NCI-H2107 (cell line): ENCODE data around the gene BTC.
"Not testable (repeated sequence)": the region's sequence is repeated elsewhere in the genome, so short reads cannot be mapped to it uniquely, and the experiment has no call there.

Experiments used
- DNase-seq: peaks from one replicate; lab custom pipeline; 2025; lab: John Stamatoyannopoulos, UW

BTC gene

GRCh38 chr4:74757136-74757535 is 37.2 kb downstream of the BTC start:
- DNase-seq = no peak

GRCh38 chr4:74755486-74755885 is 38.8 kb downstream of the BTC start:
- DNase-seq = no peak

DNA sequence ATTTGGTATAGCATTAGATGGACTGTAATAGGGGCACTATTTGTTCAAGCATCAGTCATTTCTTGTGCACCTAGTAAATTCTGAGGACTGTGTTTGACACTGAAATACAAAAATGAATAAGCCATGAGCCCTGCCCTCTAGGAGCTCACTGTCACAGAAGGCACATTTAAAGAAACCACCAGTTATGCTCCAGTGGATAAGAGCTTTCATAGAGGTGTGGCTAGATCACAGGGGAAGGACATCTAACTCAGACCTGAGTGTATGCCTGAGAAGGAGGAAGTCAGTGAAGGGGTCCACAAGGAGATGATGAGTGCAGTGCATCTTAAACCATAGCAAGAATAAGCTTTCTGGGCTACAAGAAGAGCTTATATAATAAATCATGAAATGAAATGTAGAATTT is 40.1 kb downstream of the BTC start:
- DNase-seq = no peak

DNA sequence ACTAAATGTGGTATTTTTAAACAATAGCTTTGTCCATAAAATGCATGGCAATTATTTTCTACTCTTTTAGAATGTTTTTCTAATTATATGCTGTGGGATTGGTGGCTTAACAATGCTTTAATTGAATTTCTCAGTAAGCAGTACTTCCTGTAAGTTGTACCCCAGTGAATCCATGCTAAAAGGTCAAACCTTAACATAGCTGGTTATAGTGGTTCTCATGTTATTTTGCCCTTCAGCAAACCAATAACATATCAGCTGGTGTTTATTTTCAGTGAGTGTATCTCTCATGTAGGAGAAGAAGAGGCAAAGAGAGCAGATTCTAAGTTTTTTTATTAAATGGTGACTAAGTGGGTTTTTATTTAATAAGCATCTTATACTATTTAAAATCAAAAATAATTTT is 41.5 kb downstream of the BTC start:
- no peak for DNase-seq

GRCh38 chr4:74751856-74752255 is 42.5 kb downstream of the BTC start:
- no peak for DNase-seq

DNA sequence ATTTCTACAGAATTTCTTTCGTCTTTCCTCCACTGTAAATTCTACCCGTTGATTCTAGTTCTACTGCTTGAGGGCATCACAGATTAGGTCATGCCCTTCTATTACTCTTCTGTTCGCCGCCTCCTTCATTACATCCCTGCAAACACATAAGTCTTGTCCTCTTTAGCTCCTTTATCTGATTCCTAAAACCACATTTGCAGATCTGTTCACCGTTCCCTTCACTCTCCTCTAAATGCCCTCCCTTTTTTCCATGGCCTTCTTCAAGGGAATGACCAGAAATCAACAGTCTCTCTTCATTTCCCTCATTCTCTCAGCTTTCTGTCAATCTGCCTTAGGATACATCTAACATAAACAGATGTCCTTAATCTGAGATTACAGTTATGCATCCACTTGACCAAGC is 43.1 kb downstream of the BTC start:
- no peak for DNase-seq

DNA sequence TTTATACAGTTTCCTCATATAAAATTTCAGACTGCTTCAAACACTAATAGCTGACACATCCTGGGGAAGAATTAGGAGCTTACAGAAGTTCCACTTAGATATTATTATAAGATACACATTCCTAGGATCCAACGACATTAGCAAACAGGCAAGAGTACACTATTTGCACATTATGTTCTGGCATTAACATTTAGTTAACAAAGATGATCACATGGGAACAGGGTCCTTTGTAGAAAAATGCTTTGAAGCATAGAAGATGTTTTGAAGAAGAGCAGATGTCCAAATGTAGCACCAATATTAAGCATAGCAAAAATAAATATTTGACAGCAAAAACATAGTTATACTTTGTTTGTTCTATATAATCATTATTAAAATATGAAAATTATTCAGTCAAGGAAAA is 52.1 kb downstream of the BTC start:
- no peak for DNase-seq

- DNase-seq = no peak
Measured at GRCh38 chr4:74738464-74739143, 55.7 kb downstream of the BTC start.

DNA sequence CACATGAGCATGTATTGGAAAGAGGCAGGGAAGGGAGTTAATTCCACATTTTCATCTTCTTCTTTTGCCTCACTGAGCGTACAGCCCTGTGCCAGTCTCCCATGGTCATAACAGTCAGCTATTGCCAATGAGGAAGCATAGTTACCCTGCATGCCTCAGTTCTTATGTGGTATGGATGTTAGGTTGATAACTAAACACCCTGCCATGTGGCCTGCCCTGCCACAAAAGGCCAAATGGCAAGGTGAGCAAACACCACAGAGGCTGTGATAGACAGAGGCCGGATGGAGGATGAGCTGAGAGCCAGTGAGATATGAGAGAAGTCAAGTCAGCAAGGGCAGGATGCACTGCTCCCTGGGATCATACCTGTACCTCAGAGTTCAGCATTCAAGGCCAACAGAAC is 59.3 kb downstream of the BTC start:
- DNase-seq = no peak

DNA sequence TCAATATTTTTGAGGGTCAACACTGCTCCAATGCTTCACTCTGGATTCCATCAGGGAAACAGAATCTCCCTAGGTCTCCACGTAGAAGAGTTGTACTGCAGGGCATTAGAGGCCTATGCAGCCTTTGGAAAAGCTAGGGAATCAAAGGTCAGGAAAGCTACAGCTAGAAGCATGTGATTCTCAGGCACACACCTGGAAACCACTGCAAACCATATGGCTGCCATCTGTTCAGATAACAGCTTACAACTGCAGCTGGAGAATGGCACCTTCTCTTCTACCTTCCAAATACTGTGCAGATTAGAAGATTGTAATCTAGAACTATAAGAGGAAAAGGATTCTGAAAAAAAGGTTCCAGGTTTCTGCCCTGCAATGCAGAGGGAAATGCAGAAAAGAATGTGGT is 60.6 kb downstream of the BTC start:
- DNase-seq = no peak

- DNase-seq = no peak
Measured at GRCh38 chr4:74724979-74725378, 69.3 kb downstream of the BTC start.

DNA sequence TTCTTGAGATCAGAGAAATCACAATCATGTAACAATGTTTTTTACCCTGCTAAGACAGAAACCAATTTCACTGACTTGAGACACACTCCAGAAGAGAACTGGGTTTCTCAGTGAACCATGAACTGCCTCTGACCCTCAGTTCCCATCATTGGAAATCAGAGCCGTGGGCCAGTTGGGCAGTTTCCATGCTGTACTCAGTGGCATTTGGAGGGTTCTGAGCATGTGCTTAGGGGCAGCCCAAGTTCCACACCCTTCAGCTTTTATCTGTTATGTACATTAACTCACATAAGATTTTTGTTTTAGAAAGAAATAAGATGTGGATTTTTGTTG is 77.9 kb downstream of the BTC start:
- no peak for DNase-seq

DNA sequence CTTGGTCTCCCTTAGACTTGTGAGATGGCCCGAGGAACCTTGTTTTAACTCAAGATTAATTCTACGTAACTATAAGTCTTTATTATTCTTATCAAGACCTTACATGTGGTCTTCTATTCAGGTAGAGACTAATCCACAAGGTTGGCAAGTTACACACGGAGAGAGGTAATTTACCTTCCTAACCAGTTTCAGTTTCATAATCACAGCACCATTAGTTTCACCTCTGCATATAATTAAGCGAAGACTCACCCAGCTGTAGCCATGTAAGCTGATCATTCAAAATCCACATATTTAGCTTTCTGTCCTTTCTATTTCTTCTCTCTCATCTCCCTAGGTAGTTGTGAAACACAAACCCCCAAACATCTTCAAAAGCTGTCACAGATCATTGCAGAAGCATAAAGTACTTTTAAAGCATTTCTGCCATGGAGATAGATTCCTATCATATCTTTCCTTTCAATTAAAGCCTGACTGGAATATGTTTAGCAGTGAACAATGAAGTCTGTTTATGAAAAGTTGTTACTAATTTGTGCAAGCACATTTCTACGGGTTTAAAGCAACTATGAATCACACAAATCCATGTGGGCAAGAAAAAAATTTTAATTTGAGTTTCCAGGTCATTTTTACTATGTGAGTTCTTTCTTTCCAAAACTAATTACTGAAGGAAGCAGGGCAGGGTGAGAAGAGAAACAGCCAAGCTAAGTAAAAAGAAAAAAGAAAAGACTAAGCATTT is 78.5 kb downstream of the BTC start:
- DNase-seq = no peak

GRCh38 chr4:74714611-74715130 is 79.7 kb downstream of the BTC start:
- no peak for DNase-seq

DNA sequence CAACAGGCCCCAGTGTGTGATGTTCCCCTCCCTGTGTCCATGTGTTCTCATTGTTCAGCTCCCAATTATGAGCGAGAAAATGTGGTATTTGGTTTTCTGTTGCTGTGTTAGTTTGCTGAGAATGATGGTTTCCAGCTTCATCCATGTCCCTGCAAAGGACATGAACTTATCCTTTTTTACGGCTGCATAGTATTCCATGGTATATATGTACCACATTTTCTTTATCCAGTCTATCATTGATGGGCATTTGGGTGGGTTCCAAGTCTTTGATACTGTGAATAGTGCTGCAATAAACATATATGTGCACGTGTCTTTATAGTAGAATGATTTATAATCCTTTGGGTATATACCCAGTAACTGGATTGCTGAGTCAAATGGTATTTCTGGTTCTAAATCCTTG is 86.2 kb downstream of the BTC start:
- DNase-seq = not testable (repeated sequence)
